Measurements from ENCODE around the gene SBNO1.

SBNO1 gene

DNA sequence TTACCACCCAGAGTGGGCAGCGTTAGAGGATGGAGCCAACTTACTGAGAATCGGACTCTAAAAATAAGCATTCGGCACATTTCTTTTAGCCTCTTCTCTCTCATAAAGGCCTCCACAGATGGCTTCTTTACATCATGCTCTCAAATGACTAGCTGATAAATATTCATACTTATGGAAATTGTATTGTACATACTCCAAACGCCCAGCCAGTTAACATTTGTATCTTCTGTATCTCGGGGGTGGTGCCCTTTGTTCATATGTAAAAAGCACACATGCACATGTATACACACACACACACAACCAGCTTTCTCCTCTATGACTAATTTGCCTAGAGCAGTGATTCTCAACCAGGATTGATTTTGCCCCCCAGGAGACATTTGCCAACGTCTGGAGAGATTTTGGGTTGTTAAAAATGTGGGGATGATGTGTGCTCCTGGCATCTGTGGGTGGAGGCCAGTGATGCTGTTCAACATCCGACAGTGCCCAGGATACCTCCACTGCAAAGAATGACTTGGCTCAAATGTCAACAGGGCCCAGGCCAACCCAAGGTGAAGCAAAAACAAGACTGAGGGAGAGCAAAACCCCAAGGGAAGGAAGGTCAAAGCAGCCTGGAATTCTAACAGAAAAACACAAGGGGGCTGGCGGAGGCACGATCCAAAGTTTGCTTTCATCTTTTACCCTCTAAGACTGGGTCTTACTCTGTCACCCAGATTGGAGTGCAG, 77.8 kb downstream of the SBNO1 start:
- H3K4me3 ChIP-seq (ENCODE audit: low read depth, low read length): no peak overlapping the region
- H3K27me3 ChIP-seq (replicated peaks): no peaks in the 10 kb centered on the region
- no peak overlapping the region for H3K27ac ChIP-seq
- H3K36me3 ChIP-seq (replicated peaks): no peaks in the 10 kb centered on the region
- DNase-seq: no peak
- in situ Hi-C loops (cut with HindIII; ENCODE audit: low pct_ligation_motif_present, low sequenced_read_pairs): no loop called here
- TF ChIP-seq, protein P1, sequence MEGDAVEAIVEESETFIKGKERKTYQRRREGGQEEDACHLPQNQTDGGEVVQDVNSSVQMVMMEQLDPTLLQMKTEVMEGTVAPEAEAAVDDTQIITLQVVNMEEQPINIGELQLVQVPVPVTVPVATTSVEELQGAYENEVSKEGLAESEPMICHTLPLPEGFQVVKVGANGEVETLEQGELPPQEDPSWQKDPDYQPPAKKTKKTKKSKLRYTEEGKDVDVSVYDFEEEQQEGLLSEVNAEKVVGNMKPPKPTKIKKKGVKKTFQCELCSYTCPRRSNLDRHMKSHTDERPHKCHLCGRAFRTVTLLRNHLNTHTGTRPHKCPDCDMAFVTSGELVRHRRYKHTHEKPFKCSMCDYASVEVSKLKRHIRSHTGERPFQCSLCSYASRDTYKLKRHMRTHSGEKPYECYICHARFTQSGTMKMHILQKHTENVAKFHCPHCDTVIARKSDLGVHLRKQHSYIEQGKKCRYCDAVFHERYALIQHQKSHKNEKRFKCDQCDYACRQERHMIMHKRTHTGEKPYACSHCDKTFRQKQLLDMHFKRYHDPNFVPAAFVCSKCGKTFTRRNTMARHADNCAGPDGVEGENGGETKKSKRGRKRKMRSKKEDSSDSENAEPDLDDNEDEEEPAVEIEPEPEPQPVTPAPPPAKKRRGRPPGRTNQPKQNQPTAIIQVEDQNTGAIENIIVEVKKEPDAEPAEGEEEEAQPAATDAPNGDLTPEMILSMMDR (IDR thresholded peaks at IDR 0.05; ENCODE audit: low read depth, low read length, missing control alignments): no peak

DNA sequence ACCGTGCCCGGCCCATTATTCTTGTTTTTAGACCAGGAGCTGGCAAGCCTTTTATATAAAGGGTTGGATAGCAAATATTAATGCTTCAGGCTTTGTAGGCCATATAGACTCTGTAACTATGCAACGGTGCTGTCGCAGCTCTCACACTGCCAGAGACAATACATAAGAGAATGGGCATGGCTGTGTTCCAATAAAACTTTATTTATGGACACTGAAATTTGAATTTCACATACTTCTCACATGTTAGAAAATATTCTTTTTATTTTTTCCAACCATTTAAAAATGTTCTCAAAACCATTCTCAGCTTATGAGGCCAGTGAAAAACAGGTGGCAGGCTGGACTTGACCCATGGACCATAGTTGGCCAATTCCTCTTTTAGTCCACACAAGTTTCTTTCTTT, 80.0 kb downstream of the SBNO1 start:
- TF ChIP-seq, protein P1 (IDR thresholded peaks at IDR 0.05; ENCODE audit: low read depth, low read length, missing control alignments): no peak
- Histone ChIP-seq H3K27me3 (replicated peaks) (no peaks in the 10 kb centered on the region), H3K4me3 (ENCODE audit: low read depth, low read length) (no peak overlapping the region), H3K27ac (no peak overlapping the region), H3K36me3 (replicated peaks) (no peaks in the 10 kb centered on the region)
- DNase-seq: no peak
- in situ Hi-C loops (cut with HindIII; ENCODE audit: low pct_ligation_motif_present, low sequenced_read_pairs): no loop called here

DNA sequence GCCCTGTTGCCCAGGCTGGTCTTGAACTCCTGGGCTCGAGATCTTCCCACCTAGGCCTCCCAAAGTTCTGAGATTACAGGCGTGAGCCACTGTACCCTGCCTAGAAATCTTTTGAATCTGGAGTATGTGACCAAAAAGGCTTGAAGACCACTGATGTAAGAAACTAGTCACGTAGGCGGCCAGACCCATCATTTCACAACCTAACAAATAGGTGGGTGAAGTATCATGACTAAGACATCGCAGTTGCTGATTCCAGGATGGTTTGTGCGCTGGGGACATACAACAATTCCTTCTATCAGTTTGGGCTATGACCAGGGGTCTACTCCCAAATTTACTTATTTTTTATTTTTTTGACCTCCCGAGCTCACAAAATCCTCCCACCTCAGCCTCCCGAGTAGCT, 81.2 kb downstream of the SBNO1 start:
- DNase-seq: no peak
- no peak overlapping the region for H3K27ac ChIP-seq
- no peak overlapping the region for H3K4me3 ChIP-seq (ENCODE audit: low read depth, low read length)
- in situ Hi-C loops (cut with HindIII; ENCODE audit: low pct_ligation_motif_present, low sequenced_read_pairs): no loop called here
- H3K27me3 ChIP-seq (replicated peaks): no peaks in the 10 kb centered on the region
- H3K36me3 ChIP-seq (replicated peaks): no peaks in the 10 kb centered on the region
- TF ChIP-seq, protein P1 (IDR thresholded peaks at IDR 0.05; ENCODE audit: low read depth, low read length, missing control alignments): no peak

DNA sequence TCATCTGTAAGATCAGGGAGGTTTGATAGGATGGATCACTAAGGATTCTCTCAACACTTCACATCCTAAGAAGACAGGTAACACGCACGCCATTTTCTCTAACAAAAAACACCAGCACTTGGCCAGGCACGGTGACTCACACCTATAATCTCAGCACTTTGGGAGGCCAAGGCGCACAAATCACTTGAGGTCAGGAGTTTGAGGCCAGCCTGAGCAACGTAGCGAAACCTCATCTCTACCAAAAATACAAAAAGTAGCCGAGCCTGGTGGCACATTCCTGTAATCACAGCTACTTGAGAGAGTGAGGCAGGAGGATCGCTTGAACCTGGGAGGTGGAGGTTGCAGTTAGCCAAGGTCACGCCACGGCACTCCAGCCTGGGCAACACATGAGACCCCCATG, 82.5 kb downstream of the SBNO1 start:
- TF ChIP-seq, protein P1 (IDR thresholded peaks at IDR 0.05; ENCODE audit: low read depth, low read length, missing control alignments): no peak
- Histone ChIP-seq H3K27me3 (replicated peaks) (no peaks in the 10 kb centered on the region), H3K4me3 (ENCODE audit: low read depth, low read length) (no peak overlapping the region), H3K36me3 (replicated peaks) (no peaks in the 10 kb centered on the region), H3K27ac (no peak overlapping the region)
- in situ Hi-C loops (cut with HindIII; ENCODE audit: low pct_ligation_motif_present, low sequenced_read_pairs): no loop called here
- DNase-seq: no peak

DNA sequence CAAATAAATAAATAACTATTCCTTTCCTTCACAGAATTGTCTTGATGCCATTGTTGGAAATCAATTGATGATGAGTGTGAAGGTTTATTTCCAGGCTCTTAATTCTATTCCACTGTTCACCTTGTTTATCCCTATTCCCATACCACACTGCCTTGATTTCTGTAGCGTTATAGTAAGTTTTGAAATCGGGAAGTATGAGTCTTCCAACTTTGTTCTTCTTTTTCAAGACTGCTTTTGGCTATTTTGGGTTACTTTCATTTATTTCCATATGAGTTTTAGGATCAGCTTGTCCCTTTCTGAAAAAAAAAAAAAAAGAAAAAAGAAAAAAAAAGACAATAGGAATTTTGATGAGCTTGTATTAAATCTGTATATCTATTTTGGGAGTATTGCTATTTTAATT, 83.7 kb downstream of the SBNO1 start:
- Histone ChIP-seq H3K27me3 (replicated peaks) (no peaks in the 10 kb centered on the region), H3K27ac (no peak overlapping the region), H3K36me3 (replicated peaks) (no peaks in the 10 kb centered on the region), H3K4me3 (ENCODE audit: low read depth, low read length) (no peak overlapping the region)
- TF ChIP-seq, protein P1 (IDR thresholded peaks at IDR 0.05; ENCODE audit: low read depth, low read length, missing control alignments): no peak
- in situ Hi-C loops (cut with HindIII; ENCODE audit: low pct_ligation_motif_present, low sequenced_read_pairs): no loop called here
- no peak for DNase-seq

DNA sequence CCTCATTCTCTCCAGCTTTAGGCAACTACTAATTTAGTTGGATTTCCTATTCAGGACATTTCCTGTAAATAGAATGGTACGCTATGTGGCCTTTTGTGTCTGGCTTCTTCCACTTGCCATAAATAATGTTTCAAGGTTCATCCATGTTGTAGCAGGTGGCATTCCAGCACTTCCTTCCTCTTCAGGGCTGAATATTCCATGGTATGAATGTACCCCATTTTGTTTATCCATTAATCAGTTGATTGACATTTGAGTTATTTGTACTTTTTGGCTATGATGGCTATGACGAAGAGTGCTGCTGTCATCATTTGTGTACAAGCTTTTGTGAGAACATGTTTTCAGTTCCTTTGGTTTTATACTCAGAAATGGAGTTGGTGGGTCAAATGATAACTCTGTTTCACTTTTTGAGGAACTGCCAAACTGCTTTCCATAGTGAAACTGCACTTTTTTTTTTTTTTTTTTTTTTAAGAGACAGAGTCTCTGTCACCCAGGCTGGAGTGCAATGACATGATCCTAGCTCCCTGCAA, 86.5 kb downstream of the SBNO1 start:
- DNase-seq: no peak
- Histone ChIP-seq H3K27ac (no peak overlapping the region), H3K27me3 (replicated peaks) (no peaks in the 10 kb centered on the region), H3K4me3 (ENCODE audit: low read depth, low read length) (no peak overlapping the region), H3K36me3 (replicated peaks) (no peaks in the 10 kb centered on the region)
- in situ Hi-C loops (cut with HindIII; ENCODE audit: low pct_ligation_motif_present, low sequenced_read_pairs): no loop called here
- TF ChIP-seq, protein P1 (IDR thresholded peaks at IDR 0.05; ENCODE audit: low read depth, low read length, missing control alignments): no peak

Measured in brain microvascular endothelial cell (primary cell).